Breast epithelium (tissue), 4 donors: ENCODE results near the gene IL15. TPM values are rescaled to one million over a fixed set of nuclear protein-coding genes. Genes with fewer than 3 reads are reported as not detected.

Experiments used
- DNase-seq, 2 donors: peaks; one replicate each; pipeline ENCODE4 v3.0.0-alpha.2; 2019; ENCODE audit warnings: low spot score in 2 of 2
- H3K27ac ChIP-seq, 2 donors: fragments of 200-600 bp; sonication (generic) in 1 of 2; one replicate each; pipeline ENCODE4 v1.5.1; 2016 to 2019; ENCODE audit warnings: mild to moderate bottlenecking in 1 of 2
- H3K27me3 ChIP-seq, 2 donors: fragments of 200-600 bp; sonication (generic) in 1 of 2; one replicate each; pipeline versions ENCODE4 v1.5.1 to v1.6.0; 2017 to 2019; ENCODE audit warnings: control low read depth in 1 of 2, mild to moderate bottlenecking in 1 of 2
- H3K36me3 ChIP-seq: fragments of 200-600 bp; one replicate; pipeline ENCODE4 v1.5.1; 2019
- H3K4me1 ChIP-seq, 2 donors: fragments of 200-600 bp; sonication (generic); one replicate each; pipeline ENCODE4 v1.5.1; 2016 to 2019; ENCODE audit warnings: control low read depth in 1 of 2
- H3K4me3 ChIP-seq, 3 donors: fragments of 200-600 bp; sonication (generic); 1 replicate in 2 of 3; 2 replicates in 1 of 3; pipeline ENCODE4 v1.5.1; 2016 to 2019; ENCODE audit warnings: mild to moderate bottlenecking in 3 of 3, moderate library complexity in 2 of 3
- H3K9me3 ChIP-seq, 2 donors: fragments of 200-600 bp; sonication (generic) in 1 of 2; one replicate each; pipeline ENCODE4 v1.5.1; 2016 to 2019; ENCODE audit warnings: control low read depth in 1 of 2
- POLR2A ChIP-seq: fragments of 450-650 bp; IDR thresholded peaks from one replicate; pipeline ENCODE4 v1.6.1; 2016; ENCODE audit warnings: antibody characterized with exemption, mild to moderate bottlenecking, moderate library complexity
- POLR2AphosphoS5 ChIP-seq, 3 donors: sonication (generic); formaldehyde crosslinking; IDR thresholded peaks; one replicate each; pipeline ENCODE4 v1.6.1; 2017; ENCODE audit warnings: antibody characterized with exemption in 3 of 3
- intact Hi-C: fragments of 100-400 bp; cut with DNase I; formaldehyde crosslinking; loops from one replicate; pipeline ENCODE4 v1.15.1; 2023; ENCODE audit warnings: low total_unique reads
- total RNA-seq, 3 donors: library from RNA; depleted of rRNA; stranded (reverse); fragments of >200 nt; gene quantifications; one replicate each; pipeline ENCODE4 v1.1.0, GENCODE V29; 2016
- TF ChIP-seq, protein P1 (sequence below), 3 donors: fragments of 450-650 bp; IDR thresholded peaks; one replicate each; pipeline ENCODE4 v1.5.1; 2016 to 2017; ENCODE audit warnings: antibody characterized with exemption in 3 of 3, mild to moderate bottlenecking in 3 of 3, moderate library complexity in 3 of 3

The IL15 gene
- total RNA-seq, 3 donors from 2014 or later, result 4.0 to 5.6 (median 5.1) TPM

DNA sequence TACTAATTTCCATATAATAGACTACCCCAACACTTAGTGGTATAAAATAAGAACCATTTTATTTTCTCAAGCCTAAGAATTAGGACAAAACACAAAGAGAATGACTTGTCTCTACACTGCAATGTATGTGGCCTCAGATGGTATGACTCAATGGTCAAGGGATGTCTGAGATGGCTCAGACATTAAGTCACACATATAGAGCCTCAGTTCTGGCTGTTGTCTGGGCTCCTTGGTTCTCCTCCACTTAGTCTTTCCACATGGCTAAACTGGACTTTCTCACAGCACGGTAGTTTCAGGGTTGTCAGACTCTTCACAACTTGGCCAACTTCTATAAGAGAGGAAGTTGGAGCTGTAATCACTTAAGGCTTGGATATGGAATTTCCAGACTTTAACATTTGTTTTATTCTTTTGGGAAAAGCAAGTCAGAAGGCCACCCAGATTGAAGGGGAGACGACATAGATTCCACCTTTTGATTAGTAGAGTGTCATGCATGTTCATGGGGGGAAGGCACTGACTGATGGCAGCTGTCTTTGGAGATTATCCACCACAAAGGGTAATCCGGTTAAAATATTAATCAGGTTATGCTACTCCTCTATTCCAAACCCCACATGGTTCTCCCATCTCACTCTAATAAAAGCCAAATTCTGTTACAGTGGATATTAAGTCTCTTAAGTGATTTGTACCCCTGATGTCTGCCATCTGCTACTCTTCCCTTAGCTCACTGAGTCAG lies 9.4 kb downstream of the IL15 start:
- intact Hi-C loops, result no loop called here
- H3K36me3 ChIP-seq, result no peaks in the 10 kb centered on the region
- H3K27ac ChIP-seq, result no peak overlapping the region
- TF ChIP-seq POLR2AphosphoS5 (IDR thresholded peaks at IDR 0.05) (no peak), POLR2A (no peak)
- TF ChIP-seq, protein P1, sequence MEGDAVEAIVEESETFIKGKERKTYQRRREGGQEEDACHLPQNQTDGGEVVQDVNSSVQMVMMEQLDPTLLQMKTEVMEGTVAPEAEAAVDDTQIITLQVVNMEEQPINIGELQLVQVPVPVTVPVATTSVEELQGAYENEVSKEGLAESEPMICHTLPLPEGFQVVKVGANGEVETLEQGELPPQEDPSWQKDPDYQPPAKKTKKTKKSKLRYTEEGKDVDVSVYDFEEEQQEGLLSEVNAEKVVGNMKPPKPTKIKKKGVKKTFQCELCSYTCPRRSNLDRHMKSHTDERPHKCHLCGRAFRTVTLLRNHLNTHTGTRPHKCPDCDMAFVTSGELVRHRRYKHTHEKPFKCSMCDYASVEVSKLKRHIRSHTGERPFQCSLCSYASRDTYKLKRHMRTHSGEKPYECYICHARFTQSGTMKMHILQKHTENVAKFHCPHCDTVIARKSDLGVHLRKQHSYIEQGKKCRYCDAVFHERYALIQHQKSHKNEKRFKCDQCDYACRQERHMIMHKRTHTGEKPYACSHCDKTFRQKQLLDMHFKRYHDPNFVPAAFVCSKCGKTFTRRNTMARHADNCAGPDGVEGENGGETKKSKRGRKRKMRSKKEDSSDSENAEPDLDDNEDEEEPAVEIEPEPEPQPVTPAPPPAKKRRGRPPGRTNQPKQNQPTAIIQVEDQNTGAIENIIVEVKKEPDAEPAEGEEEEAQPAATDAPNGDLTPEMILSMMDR (IDR thresholded peaks at IDR 0.05), result no peak
- H3K4me1 ChIP-seq, result no peaks in the 10 kb centered on the region
- no peak for DNase-seq
- H3K4me3 ChIP-seq, result no peak overlapping the region
- no peaks in the 10 kb centered on the region for H3K27me3 ChIP-seq
- H3K9me3 ChIP-seq, result no peaks in the 10 kb centered on the region

DNA sequence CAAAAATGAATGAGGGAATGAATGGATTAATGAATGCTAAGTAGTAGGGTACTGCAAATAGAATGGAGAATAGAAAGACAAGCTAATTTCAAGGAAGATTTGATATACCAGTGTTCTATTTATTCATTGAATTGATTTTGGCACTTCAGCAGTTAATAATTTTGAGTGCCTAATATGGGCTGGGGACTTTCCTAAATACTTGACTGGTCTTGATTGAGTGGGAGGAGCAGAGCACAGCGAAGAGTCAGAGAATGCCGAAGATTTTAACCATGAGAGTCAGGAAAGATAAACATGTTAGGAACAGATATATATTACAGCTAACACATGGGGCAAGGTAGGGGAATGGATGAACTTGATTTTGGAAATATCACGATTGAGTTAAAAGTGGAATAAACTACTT lies 10.6 kb downstream of the IL15 start:
- Histone ChIP-seq H3K27me3 (no peaks in the 10 kb centered on the region), H3K36me3 (no peaks in the 10 kb centered on the region), H3K9me3 (no peaks in the 10 kb centered on the region), H3K4me3 (no peak overlapping the region), H3K27ac (peak overlapping the region in 1 of 2 donors; percentile 8), H3K4me1 (no peaks in the 10 kb centered on the region)
- DNase-seq, result no peak
- intact Hi-C loops, result no loop called here
- TF ChIP-seq POLR2A (no peak), POLR2AphosphoS5 (IDR thresholded peaks at IDR 0.05) (no peak)
- TF ChIP-seq, protein P1 (IDR thresholded peaks at IDR 0.05), result no peak

DNA sequence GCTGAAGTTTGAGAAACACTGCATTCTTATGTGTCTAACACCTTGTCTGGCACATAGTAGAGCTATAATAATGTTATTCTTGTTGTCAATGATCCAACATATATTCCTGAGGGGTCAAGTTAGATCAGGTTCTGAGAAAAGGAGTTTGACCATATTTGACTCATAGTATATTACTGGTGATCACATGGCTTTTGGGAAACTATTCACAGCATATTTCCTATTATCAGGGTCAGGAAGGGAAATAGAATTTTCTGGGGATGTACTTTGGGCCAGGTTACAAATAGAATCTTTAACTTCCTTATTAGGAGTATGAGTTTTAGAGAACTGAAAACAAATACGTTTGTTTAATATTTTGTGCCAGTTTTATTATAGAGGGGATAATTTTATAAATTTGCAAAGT lies 11.6 kb downstream of the IL15 start:
- Histone ChIP-seq H3K27me3 (no peaks in the 10 kb centered on the region), H3K4me3 (no peak overlapping the region), H3K4me1 (no peaks in the 10 kb centered on the region), H3K9me3 (no peaks in the 10 kb centered on the region), H3K36me3 (no peaks in the 10 kb centered on the region), H3K27ac (peak overlapping the region in 1 of 2 donors; percentile 8)
- intact Hi-C loops, result no loop called here
- no peak for DNase-seq
- TF ChIP-seq, protein P1 (IDR thresholded peaks at IDR 0.05), result no peak

DNA sequence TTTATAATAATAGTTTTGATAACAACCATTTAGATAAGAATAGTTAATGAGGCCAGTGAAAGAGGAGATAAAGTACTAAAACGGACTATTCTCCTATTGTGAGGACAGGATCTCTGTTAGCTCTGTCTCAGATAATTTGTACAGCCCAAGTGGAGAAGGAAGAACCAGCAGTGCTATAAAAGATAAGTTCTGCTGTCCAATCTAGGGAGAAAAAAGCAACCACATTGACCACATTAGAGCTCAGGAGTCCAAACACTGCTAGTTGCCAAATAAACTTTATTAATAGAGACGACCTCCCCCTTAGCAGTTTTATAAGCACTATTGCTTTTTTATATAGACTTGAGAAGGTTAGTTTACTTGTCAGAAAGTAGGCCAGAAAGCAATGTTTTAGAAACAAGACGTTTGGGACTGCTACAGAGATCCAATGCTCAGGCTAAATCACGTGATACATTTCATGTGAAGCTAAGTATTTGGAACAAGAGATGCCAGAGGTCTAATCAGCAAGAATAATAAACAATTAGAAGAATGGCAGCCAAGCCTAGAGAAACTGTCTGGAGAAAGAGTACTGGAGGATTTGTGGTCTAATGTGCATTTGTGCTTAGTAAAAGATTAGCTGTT lies 15.9 kb downstream of the IL15 start:
- no peak for TF ChIP-seq POLR2A
- no peak for TF ChIP-seq POLR2AphosphoS5 (IDR thresholded peaks at IDR 0.05)
- TF ChIP-seq, protein P1 (IDR thresholded peaks at IDR 0.05), result no peak
- Histone ChIP-seq H3K4me1 (no peaks in the 10 kb centered on the region), H3K9me3 (no peaks in the 10 kb centered on the region), H3K27ac (peak overlapping the region in 1 of 2 donors; percentile 31), H3K36me3 (no peaks in the 10 kb centered on the region), H3K27me3 (no peaks in the 10 kb centered on the region), H3K4me3 (no peak overlapping the region)
- intact Hi-C loops, result no loop called here
- DNase-seq, result no peak

DNA sequence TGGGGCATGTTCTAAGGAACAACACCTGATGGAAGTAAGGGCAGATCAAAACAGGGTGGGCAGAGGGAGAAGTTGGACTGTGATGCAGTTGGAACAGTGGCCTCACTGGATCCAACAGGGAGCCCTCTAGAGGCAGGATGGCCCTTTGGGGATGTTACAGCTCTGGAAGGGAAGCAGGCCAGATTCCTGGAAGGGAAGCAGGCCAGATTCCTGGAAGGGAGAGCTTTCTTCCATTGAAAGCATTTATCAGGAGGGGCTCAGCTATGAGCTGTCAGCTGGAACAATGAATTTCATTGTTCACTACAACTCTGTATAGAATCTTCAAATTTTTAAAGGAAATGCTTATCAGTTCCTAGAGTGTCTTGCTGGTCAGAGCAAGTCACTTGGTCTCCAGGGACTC lies 17.7 kb downstream of the IL15 start:
- no peak overlapping the region for H3K27ac ChIP-seq
- intact Hi-C loops, result no loop called here
- no peaks in the 10 kb centered on the region for H3K4me1 ChIP-seq
- DNase-seq, result no peak
- TF ChIP-seq POLR2AphosphoS5 (IDR thresholded peaks at IDR 0.05) (no peak), POLR2A (no peak)
- TF ChIP-seq, protein P1 (IDR thresholded peaks at IDR 0.05), result no peak
- no peaks in the 10 kb centered on the region for H3K36me3 ChIP-seq
- H3K27me3 ChIP-seq, result no peaks in the 10 kb centered on the region
- H3K4me3 ChIP-seq, result no peak overlapping the region
- H3K9me3 ChIP-seq, result no peaks in the 10 kb centered on the region
